GM12873 (cell line): ENCODE data around the gene PKNOX2.

Source experiments
- TF ChIP-seq, protein P1 (sequence below): IDR thresholded peaks from 2 replicates; pipeline ENCODE4 v1.5.1; 2012; ENCODE audit warnings: low read depth, mild to moderate bottlenecking, moderate library complexity, low read length, control low read depth; ENCODE audit not compliant: insufficient read depth; ENCODE audit errors: missing control alignments

PKNOX2 gene

DNA sequence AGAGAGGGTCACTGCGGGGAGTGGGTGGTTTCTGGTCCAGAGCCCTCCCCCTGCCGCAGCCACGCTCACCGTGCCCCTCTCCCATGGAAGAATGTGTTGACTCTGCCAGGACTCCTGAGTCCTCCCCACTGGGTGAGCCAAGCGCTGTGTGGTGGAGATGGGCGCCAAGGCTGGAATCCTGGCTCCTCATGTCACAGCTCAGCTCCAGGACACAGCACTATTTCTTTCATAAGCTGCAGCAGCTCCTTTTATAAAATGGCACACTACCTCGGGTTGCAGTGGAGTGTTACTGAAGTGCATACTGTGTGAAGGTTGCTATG lies 247.6 kb downstream of the PKNOX2 start:
- TF ChIP-seq, protein P1, sequence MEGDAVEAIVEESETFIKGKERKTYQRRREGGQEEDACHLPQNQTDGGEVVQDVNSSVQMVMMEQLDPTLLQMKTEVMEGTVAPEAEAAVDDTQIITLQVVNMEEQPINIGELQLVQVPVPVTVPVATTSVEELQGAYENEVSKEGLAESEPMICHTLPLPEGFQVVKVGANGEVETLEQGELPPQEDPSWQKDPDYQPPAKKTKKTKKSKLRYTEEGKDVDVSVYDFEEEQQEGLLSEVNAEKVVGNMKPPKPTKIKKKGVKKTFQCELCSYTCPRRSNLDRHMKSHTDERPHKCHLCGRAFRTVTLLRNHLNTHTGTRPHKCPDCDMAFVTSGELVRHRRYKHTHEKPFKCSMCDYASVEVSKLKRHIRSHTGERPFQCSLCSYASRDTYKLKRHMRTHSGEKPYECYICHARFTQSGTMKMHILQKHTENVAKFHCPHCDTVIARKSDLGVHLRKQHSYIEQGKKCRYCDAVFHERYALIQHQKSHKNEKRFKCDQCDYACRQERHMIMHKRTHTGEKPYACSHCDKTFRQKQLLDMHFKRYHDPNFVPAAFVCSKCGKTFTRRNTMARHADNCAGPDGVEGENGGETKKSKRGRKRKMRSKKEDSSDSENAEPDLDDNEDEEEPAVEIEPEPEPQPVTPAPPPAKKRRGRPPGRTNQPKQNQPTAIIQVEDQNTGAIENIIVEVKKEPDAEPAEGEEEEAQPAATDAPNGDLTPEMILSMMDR: no peak

DNA sequence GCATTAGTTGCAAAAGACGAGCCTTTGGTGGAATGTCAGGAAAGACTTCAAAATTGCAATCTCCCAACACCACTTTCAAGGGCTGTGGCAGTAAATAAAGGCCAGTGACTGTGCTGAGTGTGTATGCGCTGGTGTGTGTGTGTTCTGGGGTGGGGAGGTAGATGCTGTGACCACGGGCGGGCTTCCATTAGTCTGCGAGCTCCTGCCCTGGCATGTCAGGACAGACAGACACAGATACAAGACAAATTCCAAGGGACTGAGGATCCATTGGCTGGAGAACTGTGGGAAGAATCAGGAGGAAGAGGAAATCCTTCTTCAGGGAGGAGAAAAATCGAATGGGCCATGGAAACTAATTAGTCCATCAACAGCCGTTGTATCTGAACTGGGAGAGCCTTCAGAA lies 248.0 kb downstream of the PKNOX2 start:
- TF ChIP-seq, protein P1: no peak

DNA sequence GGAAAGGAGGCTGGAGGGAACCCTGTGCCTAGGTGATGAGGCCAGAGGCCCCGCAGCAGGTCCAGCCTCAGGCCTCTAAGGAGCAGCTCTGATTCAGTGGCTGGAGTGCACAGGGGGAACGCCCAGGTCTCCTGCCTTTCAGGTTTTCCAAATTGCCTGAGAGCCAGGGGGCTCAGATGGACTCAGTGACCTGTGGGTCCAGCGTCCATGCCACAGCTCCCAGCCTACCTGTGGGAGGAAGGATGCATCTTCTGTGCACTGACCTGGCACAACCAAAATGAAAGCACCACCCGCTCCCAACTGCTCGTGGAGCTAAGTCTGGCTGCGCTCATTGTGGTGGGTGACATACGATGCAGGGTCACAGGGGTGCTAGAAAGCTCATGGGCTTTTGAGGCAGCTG lies 248.7 kb downstream of the PKNOX2 start:
- TF ChIP-seq, protein P1: no peak

DNA sequence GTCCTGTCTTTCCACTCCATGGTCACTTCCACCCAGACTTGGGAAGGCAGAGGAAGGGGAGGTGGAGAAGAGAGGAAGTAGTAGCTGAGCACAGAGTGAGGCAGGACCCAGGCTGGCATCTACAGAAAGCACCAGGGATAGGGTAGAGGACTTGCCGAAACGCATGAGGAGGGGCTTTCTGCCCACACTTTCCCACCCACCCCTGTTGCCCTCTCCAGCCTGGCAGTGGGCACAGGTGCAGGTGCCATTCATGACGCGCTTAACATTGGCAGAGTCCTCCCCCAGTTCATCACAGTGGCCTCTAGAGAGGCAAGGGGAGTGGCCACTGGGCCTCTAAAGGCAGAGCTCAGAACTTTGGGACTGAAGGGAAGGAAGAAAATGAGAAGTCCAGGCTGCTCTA lies 249.6 kb downstream of the PKNOX2 start:
- TF ChIP-seq, protein P1: no peak

DNA sequence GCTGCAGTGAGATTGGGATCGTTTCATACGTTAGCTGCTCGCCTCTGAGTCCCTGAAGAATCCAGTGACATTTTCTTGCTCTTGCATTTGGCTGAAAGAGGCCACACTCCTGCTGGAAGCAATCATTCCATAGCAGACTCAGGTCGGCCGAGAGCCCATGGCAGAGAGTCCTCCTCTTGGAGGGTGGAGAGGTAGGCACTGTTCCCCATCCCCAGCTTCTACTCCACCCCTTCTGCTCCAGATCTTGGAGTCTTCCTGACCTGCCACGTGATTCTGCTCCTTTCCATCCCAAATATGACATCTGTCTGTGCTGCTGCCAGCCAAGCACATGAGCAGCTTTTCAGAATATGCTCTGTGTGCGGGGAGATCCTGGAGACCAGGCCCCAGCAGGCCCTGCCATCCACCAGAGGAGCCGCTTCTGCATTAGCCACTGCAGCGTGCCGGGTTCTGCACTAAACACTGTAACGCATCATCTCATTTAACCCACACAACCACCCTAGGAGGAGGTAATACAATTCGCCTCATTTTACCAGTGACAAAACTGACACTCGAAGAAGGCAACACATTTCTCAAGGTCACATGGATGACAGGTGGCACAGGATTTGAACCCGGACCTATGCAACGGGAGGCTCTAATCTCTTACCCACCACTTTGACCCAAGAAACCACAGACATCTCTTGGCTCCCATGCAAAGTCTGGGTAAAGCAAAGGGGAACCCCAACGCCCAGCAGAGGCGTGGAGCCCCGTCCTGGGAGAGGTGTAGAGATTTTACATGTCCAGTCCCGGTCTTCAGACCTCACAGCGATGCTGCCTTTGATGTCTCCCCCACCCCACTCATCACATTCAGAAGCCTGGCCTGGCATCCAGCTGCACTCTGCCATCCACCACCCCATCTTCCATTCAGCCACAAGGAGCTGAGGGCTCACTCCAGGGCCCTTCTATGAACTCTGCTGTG lies 252.7 kb downstream of the PKNOX2 start:
- TF ChIP-seq, protein P1: no peak

DNA sequence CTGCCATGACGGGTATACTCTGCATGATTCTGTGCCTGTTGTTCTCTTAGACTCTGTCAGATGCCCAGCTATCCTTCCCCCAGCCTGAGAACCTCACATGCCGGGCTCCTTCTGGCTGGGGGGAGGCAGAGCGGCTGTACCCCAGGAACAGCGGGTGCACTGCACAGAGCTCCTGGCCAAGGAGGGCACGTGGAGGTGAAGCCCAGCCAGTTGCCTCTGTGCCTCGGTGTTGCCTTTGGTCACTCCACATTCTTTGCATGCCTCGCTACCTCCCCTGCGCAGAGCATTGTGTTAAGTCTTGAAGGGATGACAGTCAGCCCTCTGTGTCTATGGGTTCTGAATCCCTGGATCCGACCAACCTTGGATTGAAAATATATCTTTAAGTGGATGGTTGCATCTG lies 253.8 kb downstream of the PKNOX2 start:
- TF ChIP-seq, protein P1: no peak

DNA sequence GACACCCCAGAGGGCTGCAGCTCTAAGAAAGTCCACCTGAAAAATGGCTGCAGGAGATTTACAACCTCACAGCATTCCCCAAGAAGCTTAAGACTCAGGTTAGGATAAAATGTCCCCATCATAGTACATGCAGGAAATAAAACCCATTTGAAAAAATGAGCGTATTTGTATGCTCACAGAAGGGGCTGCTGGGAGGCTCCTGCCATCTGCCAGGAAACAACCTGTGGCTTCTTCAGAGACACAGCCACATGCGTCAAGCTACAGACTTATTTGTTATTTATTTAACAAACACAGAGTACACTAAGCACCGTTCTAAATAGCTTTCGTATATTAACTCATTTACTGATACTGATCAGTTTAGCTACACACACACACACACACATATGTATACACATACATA lies 258.1 kb downstream of the PKNOX2 start:
- TF ChIP-seq, protein P1: no peak
